ENCODE measurements around the gene CLEC16A.

Gene CLEC16A

DNA sequence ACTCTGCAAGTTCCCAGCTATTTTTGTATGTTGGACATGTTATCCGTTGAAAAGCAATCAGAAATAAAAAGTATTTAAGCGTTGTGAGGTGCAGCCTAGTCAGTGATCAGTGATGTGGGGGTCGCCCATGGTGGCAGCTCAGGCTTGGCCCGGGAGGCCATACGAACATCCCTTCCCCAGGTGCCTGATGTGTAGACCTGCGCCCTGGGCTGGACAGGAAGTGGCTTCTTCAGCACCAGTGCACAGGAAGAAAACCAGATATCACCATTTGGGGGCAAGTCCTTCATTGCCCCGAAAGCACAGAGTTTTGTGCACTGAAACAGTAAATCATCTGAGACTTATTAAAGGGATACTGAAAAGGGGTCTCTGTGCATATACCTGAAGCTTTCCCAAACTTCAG, 212.8 kb downstream of the CLEC16A start:
- in situ Hi-C loops (cut with HindIII; ENCODE audit: low sequenced_read_pairs) = no loop called here
- no peak overlapping the region for H3K4me3 ChIP-seq (ENCODE audit: low read depth, low read length)
- DNase-seq (ENCODE audit: low read depth) = no peak
- TF ChIP-seq, protein P1, sequence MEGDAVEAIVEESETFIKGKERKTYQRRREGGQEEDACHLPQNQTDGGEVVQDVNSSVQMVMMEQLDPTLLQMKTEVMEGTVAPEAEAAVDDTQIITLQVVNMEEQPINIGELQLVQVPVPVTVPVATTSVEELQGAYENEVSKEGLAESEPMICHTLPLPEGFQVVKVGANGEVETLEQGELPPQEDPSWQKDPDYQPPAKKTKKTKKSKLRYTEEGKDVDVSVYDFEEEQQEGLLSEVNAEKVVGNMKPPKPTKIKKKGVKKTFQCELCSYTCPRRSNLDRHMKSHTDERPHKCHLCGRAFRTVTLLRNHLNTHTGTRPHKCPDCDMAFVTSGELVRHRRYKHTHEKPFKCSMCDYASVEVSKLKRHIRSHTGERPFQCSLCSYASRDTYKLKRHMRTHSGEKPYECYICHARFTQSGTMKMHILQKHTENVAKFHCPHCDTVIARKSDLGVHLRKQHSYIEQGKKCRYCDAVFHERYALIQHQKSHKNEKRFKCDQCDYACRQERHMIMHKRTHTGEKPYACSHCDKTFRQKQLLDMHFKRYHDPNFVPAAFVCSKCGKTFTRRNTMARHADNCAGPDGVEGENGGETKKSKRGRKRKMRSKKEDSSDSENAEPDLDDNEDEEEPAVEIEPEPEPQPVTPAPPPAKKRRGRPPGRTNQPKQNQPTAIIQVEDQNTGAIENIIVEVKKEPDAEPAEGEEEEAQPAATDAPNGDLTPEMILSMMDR (IDR thresholded peaks at IDR 0.05; ENCODE audit: low read depth, low read length, missing control alignments) = no peak

DNA sequence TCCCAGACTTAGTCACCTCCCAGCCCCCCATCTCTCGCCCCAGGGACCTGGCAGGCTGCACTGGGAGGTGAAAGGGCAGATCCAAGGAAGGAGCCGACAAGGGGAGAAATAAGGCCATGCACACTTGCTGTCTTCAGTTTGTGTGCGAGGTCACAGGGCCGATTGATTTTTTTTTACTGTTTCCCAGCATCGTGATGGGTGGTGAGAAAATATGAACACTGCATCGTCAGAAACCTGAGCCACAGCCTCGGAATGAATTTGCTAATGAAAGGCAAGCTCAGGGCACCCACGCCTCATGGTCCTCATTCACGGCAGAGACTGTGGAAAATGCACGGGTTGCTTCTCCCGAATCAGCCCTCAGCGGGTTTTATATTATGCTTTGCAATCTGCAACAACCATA, 213.7 kb downstream of the CLEC16A start:
- TF ChIP-seq, protein P1 (IDR thresholded peaks at IDR 0.05; ENCODE audit: low read depth, low read length, missing control alignments) = no peak
- in situ Hi-C loops (cut with HindIII; ENCODE audit: low sequenced_read_pairs) = no loop called here
- H3K4me3 ChIP-seq (ENCODE audit: low read depth, low read length) = no peak overlapping the region
- no peak for DNase-seq (ENCODE audit: low read depth)

DNA sequence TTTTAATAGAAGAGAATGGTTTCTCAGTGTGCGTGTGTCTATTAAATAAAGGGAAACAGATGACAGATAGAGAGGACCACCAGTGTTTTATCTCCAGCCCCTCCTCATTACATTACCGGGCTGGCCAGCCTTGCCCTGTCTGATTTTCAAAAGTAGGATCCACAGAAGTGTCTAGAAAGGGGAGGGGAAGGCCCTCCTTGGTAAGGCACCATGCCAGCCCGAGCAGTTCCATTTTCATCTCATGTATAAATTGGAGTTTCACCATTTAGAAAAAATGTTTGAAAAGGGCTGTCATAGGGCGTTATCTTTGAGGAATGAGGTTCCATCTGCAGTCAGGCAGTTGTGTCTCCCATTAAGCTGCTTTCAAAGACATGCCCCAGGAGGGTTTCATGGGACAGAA, 214.9 kb downstream of the CLEC16A start:
- in situ Hi-C loops (cut with HindIII; ENCODE audit: low sequenced_read_pairs) = no loop called here
- H3K4me3 ChIP-seq (ENCODE audit: low read depth, low read length) = no peak overlapping the region
- TF ChIP-seq, protein P1 (IDR thresholded peaks at IDR 0.05; ENCODE audit: low read depth, low read length, missing control alignments) = no peak
- no peak for DNase-seq (ENCODE audit: low read depth)

- in situ Hi-C loops (cut with HindIII; ENCODE audit: low sequenced_read_pairs) = no loop called here
- TF ChIP-seq, protein P1 (IDR thresholded peaks at IDR 0.05; ENCODE audit: low read depth, low read length, missing control alignments) = no peak
- no peak overlapping the region for H3K4me3 ChIP-seq (ENCODE audit: low read depth, low read length)
- no peak for DNase-seq (ENCODE audit: low read depth)
Measured at GRCh38 chr16:11160676-11161115, 216.3 kb downstream of the CLEC16A start.

- in situ Hi-C loops (cut with HindIII; ENCODE audit: low sequenced_read_pairs) = no loop called here
- no peak overlapping the region for H3K4me3 ChIP-seq (ENCODE audit: low read depth, low read length)
- TF ChIP-seq, protein P1 (IDR thresholded peaks at IDR 0.05; ENCODE audit: low read depth, low read length, missing control alignments) = no peak
- DNase-seq (ENCODE audit: low read depth) = no peak
Measured at GRCh38 chr16:11161439-11161838, 217.1 kb downstream of the CLEC16A start.

DNA sequence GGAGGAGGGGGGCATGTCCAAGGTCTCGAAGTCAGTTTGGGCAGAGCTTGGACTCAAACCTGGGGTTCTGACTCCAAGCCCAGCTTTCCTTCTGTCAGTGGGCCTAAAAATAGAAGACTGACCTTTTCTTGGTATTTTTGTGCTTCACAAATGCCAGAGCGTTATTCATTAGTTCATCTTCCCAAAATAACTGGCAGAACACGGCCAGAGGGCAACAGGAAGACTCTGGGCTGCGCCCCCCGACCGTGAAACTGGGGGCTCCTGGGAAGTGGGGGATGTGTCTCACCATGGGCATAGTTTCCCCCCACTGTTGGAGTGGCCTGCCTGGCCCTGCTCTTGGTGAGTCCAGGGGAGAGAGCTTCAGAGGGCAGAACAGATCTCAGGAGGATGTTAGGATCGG, 217.6 kb downstream of the CLEC16A start:
- in situ Hi-C loops (cut with HindIII; ENCODE audit: low sequenced_read_pairs) = no loop called here
- no peak overlapping the region for H3K4me3 ChIP-seq (ENCODE audit: low read depth, low read length)
- TF ChIP-seq, protein P1 (IDR thresholded peaks at IDR 0.05; ENCODE audit: low read depth, low read length, missing control alignments) = no peak
- DNase-seq (ENCODE audit: low read depth) = no peak

All from astrocyte of the cerebellum (primary cell).